Keratinocyte (primary cell): ENCODE results near the gene CDKN1A. TPM values are rescaled to one million over a fixed set of nuclear protein-coding genes. Genes with fewer than 3 reads are reported as not detected.

Experiments
- DNase-seq: peaks from one replicate; pipeline ENCODE4 v3.0.0-alpha.2; 2011; ENCODE audit warnings: low read depth, missing footprints, low spot score
- FAIRE-seq: peaks from 2 replicates; lab custom pipeline; 2011; peaks lifted over from hg19 to GRCh38; lab: Jason Lieb, UNC
- H2AFZ ChIP-seq: 2 replicates; pipeline ENCODE4 v1.6.0; 2012; ENCODE audit warnings: low read length, control low read depth, inconsistent platforms; ENCODE audit not compliant: control insufficient read depth
- H3K27ac ChIP-seq: 2 replicates; pipeline ENCODE4 v1.5.1; 2011; ENCODE audit warnings: low read length; ENCODE audit not compliant: control insufficient read depth, insufficient read depth
- H3K27me3 ChIP-seq: 3 replicates; pipeline ENCODE4 v1.6.0; 2011; ENCODE audit warnings: low read length; ENCODE audit not compliant: control insufficient read depth, insufficient read depth; ENCODE audit errors: extremely low read depth
- H3K36me3 ChIP-seq, 2 experiments: 2 replicates in 1 of 2; 3 replicates in 1 of 2; pipeline ENCODE4 v1.5.1; 2011; ENCODE audit warnings: low read length in 2 of 2, mild to moderate bottlenecking in 1 of 2; ENCODE audit not compliant: control insufficient read depth in 2 of 2, insufficient read depth in 2 of 2; ENCODE audit errors: extremely low read depth in 1 of 2
- H3K4me1 ChIP-seq: 3 replicates; pipeline ENCODE4 v1.5.1; 2011; ENCODE audit warnings: low read length; ENCODE audit not compliant: control insufficient read depth, insufficient read depth; ENCODE audit errors: extremely low read depth
- H3K4me2 ChIP-seq: 3 replicates; pipeline ENCODE4 v1.6.0; 2011; ENCODE audit warnings: low read depth, low read length; ENCODE audit not compliant: control insufficient read depth, insufficient read depth; ENCODE audit errors: extremely low read depth
- H3K4me3 ChIP-seq, 3 experiments: fragments of 200-600 bp in 1 of 3; sonication (generic) in 1 of 3; 2 replicates in 2 of 3; 3 replicates in 1 of 3; pipeline ENCODE4 v1.5.1; 2011 to 2016; ENCODE audit warnings: low read length in 3 of 3, mild to moderate bottlenecking in 3 of 3, control low read depth in 2 of 3, inconsistent platforms in 1 of 3, low read depth in 1 of 3, mixed read lengths in 1 of 3, mixed run types in 1 of 3, moderate library complexity in 1 of 3; ENCODE audit not compliant: control insufficient read depth in 2 of 3, insufficient read depth in 2 of 3; ENCODE audit errors: extremely low read depth in 1 of 3
- H3K79me2 ChIP-seq: 2 replicates; pipeline ENCODE4 v1.6.0; 2012; ENCODE audit warnings: low read length; ENCODE audit not compliant: control insufficient read depth, insufficient read depth
- H3K9ac ChIP-seq: 3 replicates; pipeline ENCODE4 v1.6.0; 2011; ENCODE audit warnings: low read length; ENCODE audit not compliant: control insufficient read depth, insufficient read depth; ENCODE audit errors: extremely low read depth
- H3K9me1 ChIP-seq: 3 replicates; pipeline ENCODE4 v1.6.0; 2011; ENCODE audit warnings: low read length; ENCODE audit not compliant: control insufficient read depth, insufficient read depth; ENCODE audit errors: extremely low read depth
- H3K9me3 ChIP-seq: 2 replicates; pipeline ENCODE4 v1.5.1; 2012; ENCODE audit warnings: low read depth, low read length; ENCODE audit not compliant: control insufficient read depth
- H4K20me1 ChIP-seq: 3 replicates; pipeline ENCODE4 v1.6.0; 2011; ENCODE audit warnings: low read length; ENCODE audit not compliant: control insufficient read depth, insufficient read depth; ENCODE audit errors: extremely low read depth
- EZH2 ChIP-seq: IDR thresholded peaks from one replicate; pipeline ENCODE4 v1.6.1; 2012; ENCODE audit warnings: inconsistent platforms, mild to moderate bottlenecking, low read length, moderate library complexity
- dilution Hi-C: fragments of 300-500 bp; cut with MboI; formaldehyde crosslinking; loops from one replicate; pipeline ENCODE4 v1.7.0; 2020; ENCODE audit warnings: low sequenced_read_pairs; ENCODE audit not compliant: extremely low pct_ligation_motif_present
- polyA plus RNA-seq, 5 experiments: library from polyadenylated mRNA; depleted of rRNA in 3 of 5; stranded (reverse) in 3 of 5; stranded (forward) in 1 of 5; unstranded in 1 of 5; fragments of >200 nt; gene quantifications; 1 replicate in 1 of 5; 2 replicates in 3 of 5; 3 replicates in 1 of 5; pipeline versions ENCODE4 v1.2.1 to v1.2.3, GENCODE V29; 2011 to 2012; ENCODE audit warnings: missing spikeins in 2 of 5, low read depth in 1 of 5, low replicate concordance in 1 of 5
- TF ChIP-seq, protein P1 (sequence below), 3 experiments: IDR thresholded peaks in 1 of 3; conservative IDR thresholded peaks in 1 of 3; optimal IDR thresholded peaks in 1 of 3; 2 replicates in 2 of 3; 3 replicates in 1 of 3; pipeline versions ENCODE3 to v1.5.1; 2011; ENCODE audit warnings: low read length in 3 of 3, mild to moderate bottlenecking in 3 of 3, moderate library complexity in 2 of 3, control low read depth in 1 of 3, inconsistent platforms in 1 of 3; ENCODE audit not compliant: insufficient read depth in 2 of 3; ENCODE audit errors: extremely low read depth in 1 of 3

Gene CDKN1A
- polyA plus RNA-seq, 1 donor (not counting 4 experiments of a cell fraction or from before 2014, with no cell fraction given) = 185 TPM

GRCh38 chr6:36636283-36636682 is 42.2 kb upstream of the CDKN1A start:
- dilution Hi-C loops = no loop called here
- TF ChIP-seq, protein P1, sequence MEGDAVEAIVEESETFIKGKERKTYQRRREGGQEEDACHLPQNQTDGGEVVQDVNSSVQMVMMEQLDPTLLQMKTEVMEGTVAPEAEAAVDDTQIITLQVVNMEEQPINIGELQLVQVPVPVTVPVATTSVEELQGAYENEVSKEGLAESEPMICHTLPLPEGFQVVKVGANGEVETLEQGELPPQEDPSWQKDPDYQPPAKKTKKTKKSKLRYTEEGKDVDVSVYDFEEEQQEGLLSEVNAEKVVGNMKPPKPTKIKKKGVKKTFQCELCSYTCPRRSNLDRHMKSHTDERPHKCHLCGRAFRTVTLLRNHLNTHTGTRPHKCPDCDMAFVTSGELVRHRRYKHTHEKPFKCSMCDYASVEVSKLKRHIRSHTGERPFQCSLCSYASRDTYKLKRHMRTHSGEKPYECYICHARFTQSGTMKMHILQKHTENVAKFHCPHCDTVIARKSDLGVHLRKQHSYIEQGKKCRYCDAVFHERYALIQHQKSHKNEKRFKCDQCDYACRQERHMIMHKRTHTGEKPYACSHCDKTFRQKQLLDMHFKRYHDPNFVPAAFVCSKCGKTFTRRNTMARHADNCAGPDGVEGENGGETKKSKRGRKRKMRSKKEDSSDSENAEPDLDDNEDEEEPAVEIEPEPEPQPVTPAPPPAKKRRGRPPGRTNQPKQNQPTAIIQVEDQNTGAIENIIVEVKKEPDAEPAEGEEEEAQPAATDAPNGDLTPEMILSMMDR (optimal IDR thresholded peaks at IDR 0.05 in 1 of 3, IDR thresholded peaks at IDR 0.05 in 1 of 3, conservative IDR thresholded peaks at IDR 0.05 in 1 of 3; ENCODE audit: extremely low read depth in 1 of 3, insufficient read depth in 2 of 3, low read length in 3 of 3) = no peak
- TF ChIP-seq EZH2 = no peak
- FAIRE-seq (no peak), DNase-seq (no peak)
- Histone ChIP-seq H3K9ac (no peak overlapping the region), H3K36me3 (no peaks in the 10 kb centered on the region), H3K9me1 (no peaks in the 10 kb centered on the region), H3K27ac (no peak overlapping the region), H3K4me2 (no peak overlapping the region), H3K27me3 (no peaks in the 10 kb centered on the region), H3K4me3 (no peak overlapping the region), H3K9me3 (no peaks in the 10 kb centered on the region), H3K4me1 (no peaks in the 10 kb centered on the region), H2AFZ (no peak overlapping the region), H3K79me2 (no peaks in the 10 kb centered on the region), H4K20me1 (no peaks in the 10 kb centered on the region)

GRCh38 chr6:36636687-36637418 is 41.7 kb upstream of the CDKN1A start:
- no peak overlapping the region for H2AFZ ChIP-seq
- H3K9ac ChIP-seq = no peak overlapping the region
- no peak for TF ChIP-seq EZH2
- TF ChIP-seq, protein P1 (optimal IDR thresholded peaks at IDR 0.05 in 1 of 3, IDR thresholded peaks at IDR 0.05 in 1 of 3, conservative IDR thresholded peaks at IDR 0.05 in 1 of 3; ENCODE audit: extremely low read depth in 1 of 3, insufficient read depth in 2 of 3, low read length in 3 of 3) = no peak
- FAIRE-seq (no peak), DNase-seq (no peak)
- H3K27ac ChIP-seq = no peak overlapping the region
- no peaks in the 10 kb centered on the region for H3K27me3 ChIP-seq
- no peak overlapping the region for H3K4me2 ChIP-seq
- H4K20me1 ChIP-seq = no peaks in the 10 kb centered on the region
- no peaks in the 10 kb centered on the region for H3K9me1 ChIP-seq
- no peaks in the 10 kb centered on the region for H3K36me3 ChIP-seq
- dilution Hi-C loops = no loop called here
- H3K4me1 ChIP-seq = no peaks in the 10 kb centered on the region
- no peaks in the 10 kb centered on the region for H3K79me2 ChIP-seq
- H3K9me3 ChIP-seq = no peaks in the 10 kb centered on the region
- no peak overlapping the region for H3K4me3 ChIP-seq
